ENCODE measurements around the gene ZYG11A.

DNA sequence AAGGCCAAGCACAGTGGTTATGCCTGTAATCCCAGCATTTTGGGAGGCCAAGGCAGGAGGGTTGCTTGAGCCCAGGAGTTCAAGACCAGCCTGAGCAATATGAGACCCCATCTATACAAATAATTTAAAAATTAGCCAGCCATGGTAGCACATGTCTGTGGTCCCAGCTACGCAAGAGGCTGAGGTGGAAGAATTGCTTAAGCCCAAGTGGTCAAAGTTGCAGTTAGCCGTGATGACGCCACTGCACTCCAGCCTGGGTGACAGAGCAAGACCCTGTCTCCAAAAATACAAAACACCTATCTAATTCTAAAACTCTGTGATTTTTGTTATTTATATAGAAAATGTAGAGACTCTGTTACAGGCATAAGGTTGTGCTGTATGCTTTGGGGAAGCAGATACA lies 44.2 kb upstream of the ZYG11A start:
- TF ChIP-seq, protein P1, sequence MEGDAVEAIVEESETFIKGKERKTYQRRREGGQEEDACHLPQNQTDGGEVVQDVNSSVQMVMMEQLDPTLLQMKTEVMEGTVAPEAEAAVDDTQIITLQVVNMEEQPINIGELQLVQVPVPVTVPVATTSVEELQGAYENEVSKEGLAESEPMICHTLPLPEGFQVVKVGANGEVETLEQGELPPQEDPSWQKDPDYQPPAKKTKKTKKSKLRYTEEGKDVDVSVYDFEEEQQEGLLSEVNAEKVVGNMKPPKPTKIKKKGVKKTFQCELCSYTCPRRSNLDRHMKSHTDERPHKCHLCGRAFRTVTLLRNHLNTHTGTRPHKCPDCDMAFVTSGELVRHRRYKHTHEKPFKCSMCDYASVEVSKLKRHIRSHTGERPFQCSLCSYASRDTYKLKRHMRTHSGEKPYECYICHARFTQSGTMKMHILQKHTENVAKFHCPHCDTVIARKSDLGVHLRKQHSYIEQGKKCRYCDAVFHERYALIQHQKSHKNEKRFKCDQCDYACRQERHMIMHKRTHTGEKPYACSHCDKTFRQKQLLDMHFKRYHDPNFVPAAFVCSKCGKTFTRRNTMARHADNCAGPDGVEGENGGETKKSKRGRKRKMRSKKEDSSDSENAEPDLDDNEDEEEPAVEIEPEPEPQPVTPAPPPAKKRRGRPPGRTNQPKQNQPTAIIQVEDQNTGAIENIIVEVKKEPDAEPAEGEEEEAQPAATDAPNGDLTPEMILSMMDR (IDR thresholded peaks at IDR 0.05; ENCODE audit: insufficient read depth, low read length, poor library complexity, severe bottlenecking) = no peak
- no peak for TF ChIP-seq EZH2phosphoT487 (conservative IDR thresholded peaks at IDR 0.05; ENCODE audit: low read length)

All from SU-DHL-6 (cell line).